Fibroblast of skin of right quadriceps (primary cell): Measurements from ENCODE around the gene QSOX1.
"Not testable (repeated sequence)": the region's sequence is repeated elsewhere in the genome, so short reads cannot be mapped to it uniquely, and the experiment has no call there.

Source experiments
- DNase-seq: peaks from one replicate; pipeline ENCODE4 v3.0.0-alpha.2; 2013

QSOX1 gene

GRCh38 chr1:180154325-180155181 lies at the start of gene QSOX1:
TSS of gene QSOX1 (plus strand) at chr1:180154869. CDS start at chr1:180154908, 39 bp downstream.
- DNase-seq, result peak; percentile 88

GRCh38 chr1:180112091-180112490 lies 42.6 kb upstream of the QSOX1 start:
- no peak for DNase-seq

GRCh38 chr1:180112984-180113647 lies 41.6 kb upstream of the QSOX1 start:
- DNase-seq, result no peak

GRCh38 chr1:180114396-180114945 lies 40.2 kb upstream of the QSOX1 start:
- DNase-seq, result no peak

GRCh38 chr1:180116964-180117763 lies 37.5 kb upstream of the QSOX1 start:
- DNase-seq, result no peak

- DNase-seq, result peak; percentile 77
These were observed 36.9 kb upstream of the QSOX1 start for GRCh38 chr1:180117764-180118116.

- DNase-seq, result no peak
These were observed 34.8 kb upstream of the QSOX1 start for GRCh38 chr1:180119837-180120236.

GRCh38 chr1:180123463-180123936 lies 31.2 kb upstream of the QSOX1 start:
- peak; percentile 16 for DNase-seq

- DNase-seq, result no peak
These were observed 24.0 kb upstream of the QSOX1 start for GRCh38 chr1:180130651-180131050.

GRCh38 chr1:180131510-180131909 lies 23.2 kb upstream of the QSOX1 start:
- peak; percentile 83 for DNase-seq

GRCh38 chr1:180133193-180133592 lies 21.5 kb upstream of the QSOX1 start:
- DNase-seq, result no peak

- DNase-seq, result not testable (repeated sequence)
These were observed 21.0 kb upstream of the QSOX1 start for GRCh38 chr1:180133688-180134087.

GRCh38 chr1:180135535-180135934 lies 19.1 kb upstream of the QSOX1 start:
- no peak for DNase-seq

- no peak for DNase-seq
These were observed 18.2 kb upstream of the QSOX1 start for GRCh38 chr1:180136331-180136967.

- DNase-seq, result no peak
These were observed 17.7 kb upstream of the QSOX1 start for GRCh38 chr1:180136968-180137356.

- no peak for DNase-seq
These were observed 16.9 kb upstream of the QSOX1 start for GRCh38 chr1:180137776-180138175.

GRCh38 chr1:180141381-180141934 lies 13.2 kb upstream of the QSOX1 start:
- no peak for DNase-seq

GRCh38 chr1:180143359-180143758 lies 11.3 kb upstream of the QSOX1 start:
- DNase-seq, result no peak

- no peak for DNase-seq
These were observed 9.9 kb upstream of the QSOX1 start for GRCh38 chr1:180144659-180145357.

- DNase-seq, result no peak
These were observed 9.2 kb upstream of the QSOX1 start for GRCh38 chr1:180145446-180145845.

GRCh38 chr1:180150982-180151381 lies 3.7 kb upstream of the QSOX1 start:
- no peak for DNase-seq

- peak; percentile 94 for DNase-seq
These were observed 3.2 kb upstream of the QSOX1 start for GRCh38 chr1:180151508-180151907.
